HG03457 (cell line): ENCODE results near the gene C20orf96.
"Not testable (repeated sequence)": the region's sequence is repeated elsewhere in the genome, so short reads cannot be mapped to it uniquely, and the experiment has no call there.

Source experiments
- ATAC-seq: cut with Tn5 transposase; IDR thresholded peaks from one replicate; pipeline ENCODE4 v1.9.1; 2021; ENCODE audit warnings: moderate number of reproducible peaks; ENCODE audit not compliant: unreplicated experiment

Gene C20orf96, protein sequence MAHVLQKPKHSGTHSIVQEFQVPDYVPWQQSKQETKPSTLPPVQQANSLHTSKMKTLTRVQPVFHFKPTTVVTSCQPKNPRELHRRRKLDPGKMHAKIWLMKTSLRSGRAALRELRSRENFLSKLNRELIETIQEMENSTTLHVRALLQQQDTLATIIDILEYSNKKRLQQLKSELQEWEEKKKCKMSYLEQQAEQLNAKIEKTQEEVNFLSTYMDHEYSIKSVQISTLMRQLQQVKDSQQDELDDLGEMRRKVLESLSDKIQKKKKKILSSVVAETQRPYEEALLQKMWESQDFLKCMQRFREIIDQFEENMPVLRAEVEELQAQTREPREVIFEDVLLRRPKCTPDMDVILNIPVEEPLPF

DNA sequence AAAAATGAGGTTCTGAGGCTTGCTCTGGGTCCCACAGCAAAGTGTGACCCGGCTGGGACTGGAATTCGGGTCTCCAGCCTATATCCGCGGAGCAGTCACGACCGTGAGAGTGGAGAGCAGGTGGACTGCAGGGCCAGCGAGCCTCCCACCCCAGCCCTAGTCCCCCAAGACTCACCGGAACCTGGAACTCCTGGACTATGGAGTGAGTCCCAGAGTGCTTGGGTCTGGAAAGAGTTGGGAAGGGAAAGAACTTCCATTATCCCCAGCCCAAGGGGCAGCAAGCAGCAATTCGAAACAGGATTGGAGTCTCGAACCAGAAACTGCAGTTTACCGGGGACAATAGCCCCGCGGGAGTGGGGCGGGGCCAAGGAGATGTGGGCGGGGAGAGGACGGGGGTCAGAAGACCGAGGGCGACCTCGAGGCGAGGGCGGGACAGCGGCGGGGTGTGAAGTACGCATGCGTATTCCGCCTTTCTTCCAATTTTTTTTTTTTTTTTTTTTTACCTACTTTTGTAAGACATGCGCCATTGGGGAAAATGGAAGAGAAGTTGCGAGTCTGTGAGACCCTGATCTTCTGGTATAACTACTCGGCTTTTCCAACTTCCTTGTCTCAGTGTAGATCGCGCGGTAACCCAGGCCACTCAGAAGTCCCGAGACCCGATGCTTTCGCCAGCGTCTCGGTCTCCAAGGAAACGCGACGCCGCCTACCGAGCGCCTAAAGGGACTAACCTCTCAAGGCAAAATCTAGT lies at the start of gene C20orf96:
C20orf96 (minus strand) TSS at position 667 of the 748 bp plus-strand sequence; CDS start at position 527, 140 bp downstream.
- ATAC-seq = peak; percentile 65

DNA sequence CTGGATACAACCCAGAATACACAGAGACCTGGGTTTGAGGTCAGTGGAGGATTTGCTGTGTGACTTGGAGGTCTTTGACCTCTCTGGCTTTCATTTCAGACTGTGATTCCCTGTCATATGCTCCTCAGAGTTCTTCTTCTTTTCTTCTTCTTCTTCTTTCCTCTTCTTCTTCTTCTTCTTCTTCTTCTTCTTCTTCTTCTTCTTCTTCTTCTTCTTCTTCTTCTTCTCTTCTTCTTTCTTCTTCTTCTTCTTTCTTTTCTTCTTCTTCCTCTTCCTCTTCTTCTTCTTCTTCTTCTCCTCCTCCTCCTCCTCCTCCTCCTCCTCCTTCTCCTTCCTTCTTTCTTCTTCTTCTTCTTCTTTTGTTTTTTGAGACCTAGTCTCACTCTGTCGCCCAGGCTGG lies 45.5 kb upstream of the C20orf96 start:
- ATAC-seq = not testable (repeated sequence)

DNA sequence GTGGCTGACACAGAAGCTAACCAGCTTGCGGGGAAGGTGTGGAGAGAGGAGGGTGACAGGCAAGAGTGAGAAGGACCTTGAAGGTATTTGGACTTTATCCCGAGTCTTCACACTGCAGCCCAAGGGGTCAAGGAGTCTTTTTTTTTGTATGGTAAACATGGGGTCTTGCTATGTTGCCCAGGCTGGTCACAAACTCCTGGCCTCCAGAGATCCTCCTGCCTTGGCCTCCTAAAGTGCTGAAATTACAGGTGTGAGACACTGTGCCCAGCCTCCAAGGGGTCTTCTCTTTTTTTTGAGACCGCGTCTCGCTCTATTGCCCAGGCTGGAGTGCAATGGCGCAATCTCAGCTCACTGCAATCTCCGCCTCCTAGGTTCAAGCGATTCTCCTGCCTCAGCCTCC lies 44.0 kb upstream of the C20orf96 start:
- no peak for ATAC-seq

DNA sequence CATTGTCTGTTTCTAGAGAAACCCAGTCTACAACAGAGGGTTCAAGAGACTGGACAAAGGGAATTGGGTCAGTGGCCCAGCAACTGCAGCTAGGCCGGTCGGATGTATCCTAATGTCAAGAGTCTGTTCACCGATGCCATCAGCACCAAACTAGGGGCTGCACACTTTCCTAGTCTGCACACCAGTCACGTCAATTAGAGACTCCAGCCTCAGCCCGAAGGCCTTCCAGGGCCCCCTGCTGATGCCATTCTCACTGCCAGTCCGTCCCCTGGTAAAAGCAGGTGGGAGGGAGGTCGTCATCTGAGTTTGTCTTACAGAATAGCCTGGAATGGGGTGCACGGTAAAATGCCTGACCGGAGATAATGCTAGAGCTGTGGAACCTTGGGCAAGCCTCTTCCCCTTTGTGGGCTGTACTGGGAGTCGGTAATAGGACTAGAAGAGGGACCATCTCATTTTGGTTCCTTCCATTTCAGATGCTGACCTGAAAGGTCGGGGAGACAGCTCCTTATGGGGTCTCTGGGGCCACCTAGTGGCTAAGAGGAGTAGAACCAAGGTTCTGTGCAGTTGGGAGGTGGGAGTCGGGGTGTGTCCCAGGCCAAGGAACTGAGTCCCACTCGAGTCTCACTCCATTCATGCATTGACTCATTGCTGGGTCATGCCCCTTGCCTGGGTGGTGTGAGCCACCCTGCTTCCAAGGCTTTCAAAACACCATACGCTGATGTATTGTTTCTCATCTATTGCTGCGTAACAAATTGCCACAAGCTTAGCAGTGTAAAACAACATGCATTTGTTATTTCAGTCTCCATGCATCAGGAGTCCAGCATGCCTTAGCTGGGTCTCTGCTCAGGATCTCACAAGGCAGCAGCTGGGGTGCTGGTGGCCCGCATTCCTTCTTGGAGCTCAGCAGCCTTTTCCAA lies 39.9 kb upstream of the C20orf96 start:
- no peak for ATAC-seq

DNA sequence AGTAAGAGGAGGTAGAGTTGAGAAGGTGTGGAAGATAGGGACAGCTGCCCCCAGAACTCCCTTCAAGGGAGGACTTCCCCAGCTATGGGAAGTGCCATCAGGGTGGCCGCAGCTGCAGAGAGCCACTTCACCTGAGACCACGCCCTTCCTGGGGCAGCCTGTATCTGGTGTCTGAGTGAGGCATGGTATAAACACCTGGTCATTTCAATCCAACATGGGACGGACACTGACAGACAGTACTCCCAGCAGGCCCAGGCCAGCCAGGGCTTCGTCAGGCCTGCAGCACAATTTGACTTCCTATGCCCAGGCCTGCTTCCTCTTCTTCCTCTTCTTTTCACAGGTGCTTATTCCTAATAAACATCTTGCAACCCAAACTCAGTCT lies 39.3 kb upstream of the C20orf96 start:
- no peak for ATAC-seq

DNA sequence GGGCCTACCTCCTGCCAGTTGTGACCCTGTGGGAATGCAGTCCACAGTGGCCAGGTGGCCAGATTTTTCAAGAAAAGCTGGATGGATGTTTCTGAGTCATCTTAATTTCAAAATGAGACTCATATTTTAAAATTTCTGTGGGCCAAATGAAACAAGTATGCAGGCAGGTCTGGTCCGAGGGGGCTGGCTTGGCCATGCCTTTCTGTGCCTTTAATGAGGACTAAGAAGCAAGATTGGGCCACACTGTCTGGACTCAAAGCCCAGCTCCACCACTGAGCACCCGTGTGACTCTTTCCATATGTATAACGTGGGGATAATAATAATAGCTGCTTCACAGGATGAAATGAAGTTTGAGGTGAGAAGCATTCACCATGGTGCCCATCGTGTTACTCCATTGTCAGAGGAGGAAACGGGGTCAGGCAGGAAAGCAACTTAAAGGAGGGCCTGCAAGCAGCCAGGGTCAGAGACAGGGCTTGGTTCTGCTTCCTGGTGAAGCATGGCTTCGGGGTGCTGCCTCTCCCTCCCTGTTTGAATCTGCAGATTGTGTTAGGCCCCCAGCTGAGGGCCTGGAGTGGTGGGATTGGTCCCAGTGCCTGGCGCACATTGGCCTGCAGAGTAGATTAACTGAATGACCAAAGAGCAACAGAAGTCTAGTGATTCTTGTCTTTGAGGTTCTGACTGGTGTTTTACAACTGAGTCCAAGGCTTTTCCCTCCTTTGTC lies 38.6 kb upstream of the C20orf96 start:
- ATAC-seq = no peak

DNA sequence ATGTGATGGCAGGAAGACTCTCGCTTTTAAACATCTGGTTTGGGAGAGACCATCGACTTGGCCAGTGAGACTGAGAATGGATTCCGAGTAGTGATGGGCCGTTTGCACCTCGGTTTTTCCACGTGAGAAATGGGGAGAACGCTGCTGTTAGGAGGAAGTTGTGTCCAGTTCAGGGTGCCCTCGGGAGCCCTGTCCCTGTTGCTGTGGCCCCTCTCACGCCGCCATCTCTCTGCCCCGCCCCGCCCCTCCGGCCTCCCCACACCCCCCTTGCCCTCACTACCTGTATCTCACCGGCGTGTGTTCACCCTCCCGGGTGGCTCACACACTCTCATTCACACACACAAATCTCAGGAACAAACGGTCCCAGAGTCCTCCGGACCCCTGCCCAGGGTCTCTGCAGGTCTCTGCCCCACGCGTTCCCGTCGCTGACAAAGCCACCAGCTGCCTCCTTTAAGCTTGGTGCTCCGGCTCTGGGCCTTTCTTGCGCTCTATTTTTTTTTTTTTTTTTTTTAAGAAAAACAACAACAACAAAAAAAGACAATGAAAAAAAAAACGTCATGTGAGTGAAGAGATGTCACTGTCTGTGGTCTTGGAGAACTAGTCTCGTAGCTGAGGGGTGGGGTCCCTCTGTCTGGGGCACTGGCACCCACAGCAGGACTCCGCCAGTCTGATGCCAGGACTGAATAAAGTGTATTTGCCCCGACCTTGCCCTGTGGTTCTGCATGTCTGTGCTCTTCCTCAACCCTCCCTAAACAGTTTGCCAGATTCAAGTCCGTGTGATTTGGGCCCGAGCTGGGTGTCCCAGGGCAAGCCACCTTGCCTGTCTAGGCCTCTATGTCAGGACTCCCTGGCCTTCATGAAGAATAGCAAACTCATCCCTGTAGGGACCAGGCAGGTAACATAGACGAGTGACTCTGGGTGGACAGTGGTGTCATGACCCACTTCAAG lies 37.8 kb upstream of the C20orf96 start:
- ATAC-seq = no peak

DNA sequence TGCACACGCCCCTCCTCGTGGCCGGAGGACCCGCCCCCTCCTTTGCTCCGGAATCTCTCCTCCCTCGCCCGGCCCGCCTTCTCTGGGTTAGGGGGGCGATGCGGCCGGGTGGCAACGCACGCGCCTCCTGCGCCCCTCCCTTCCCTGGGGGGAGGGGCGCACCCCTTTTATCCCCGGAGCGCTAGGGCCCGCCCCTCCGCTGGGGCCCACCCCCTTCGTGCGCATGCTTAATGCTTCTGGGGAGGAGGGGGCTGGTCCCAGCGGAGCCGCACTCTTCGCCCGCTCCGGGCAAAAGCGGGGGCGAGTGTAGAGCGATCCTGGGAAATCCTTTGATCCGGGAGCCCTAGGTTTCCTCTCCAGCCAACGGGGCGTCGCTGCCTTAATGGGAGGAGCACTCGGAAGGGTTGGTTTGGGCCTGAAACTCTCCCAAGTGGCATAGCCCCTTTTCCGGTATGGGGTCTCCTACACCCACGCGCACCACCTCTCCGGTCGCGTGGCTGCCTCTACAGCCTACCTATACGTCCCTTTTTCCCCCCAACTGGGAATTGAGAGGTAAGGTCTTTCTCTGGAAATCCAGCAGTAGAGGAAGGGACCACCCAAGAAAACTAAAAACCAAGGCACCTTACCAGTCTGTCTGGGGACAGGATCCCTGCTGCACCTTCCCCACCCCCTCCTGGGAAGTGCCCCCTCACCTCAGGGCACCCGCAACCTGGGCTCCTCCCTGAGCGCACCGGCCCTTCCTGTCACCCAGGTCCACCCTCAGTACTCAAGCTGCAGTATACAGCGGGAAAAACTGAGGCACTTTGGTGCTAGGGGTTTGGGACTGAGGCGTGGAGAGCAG lies 36.9 kb upstream of the C20orf96 start:
- ATAC-seq = no peak

DNA sequence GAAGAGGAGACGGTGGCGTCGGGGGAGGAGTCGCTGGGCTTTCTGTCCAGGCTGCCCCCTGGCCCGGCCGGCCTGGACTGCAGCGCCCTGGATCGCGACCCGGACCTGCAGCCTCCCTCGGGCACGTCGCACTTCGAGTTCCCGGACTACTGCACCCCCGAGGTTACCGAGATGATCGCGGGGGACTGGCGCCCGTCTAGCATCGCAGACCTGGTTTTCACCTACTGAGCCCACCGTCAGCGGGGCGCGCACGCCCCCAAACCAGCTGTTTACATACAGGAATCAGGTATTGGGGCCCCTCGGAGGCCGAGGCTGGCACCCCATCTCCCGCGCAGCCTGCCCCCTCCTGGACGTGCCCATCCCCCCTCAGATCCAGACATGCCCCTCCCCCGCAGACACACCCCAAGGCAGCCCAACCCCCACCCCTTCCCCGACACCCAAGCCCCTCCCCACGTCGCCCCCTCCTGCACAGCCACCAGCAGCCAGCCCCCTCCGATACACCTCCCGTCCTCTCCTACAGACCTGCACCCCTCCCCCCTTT lies 36.2 kb upstream of the C20orf96 start:
- no peak for ATAC-seq

DNA sequence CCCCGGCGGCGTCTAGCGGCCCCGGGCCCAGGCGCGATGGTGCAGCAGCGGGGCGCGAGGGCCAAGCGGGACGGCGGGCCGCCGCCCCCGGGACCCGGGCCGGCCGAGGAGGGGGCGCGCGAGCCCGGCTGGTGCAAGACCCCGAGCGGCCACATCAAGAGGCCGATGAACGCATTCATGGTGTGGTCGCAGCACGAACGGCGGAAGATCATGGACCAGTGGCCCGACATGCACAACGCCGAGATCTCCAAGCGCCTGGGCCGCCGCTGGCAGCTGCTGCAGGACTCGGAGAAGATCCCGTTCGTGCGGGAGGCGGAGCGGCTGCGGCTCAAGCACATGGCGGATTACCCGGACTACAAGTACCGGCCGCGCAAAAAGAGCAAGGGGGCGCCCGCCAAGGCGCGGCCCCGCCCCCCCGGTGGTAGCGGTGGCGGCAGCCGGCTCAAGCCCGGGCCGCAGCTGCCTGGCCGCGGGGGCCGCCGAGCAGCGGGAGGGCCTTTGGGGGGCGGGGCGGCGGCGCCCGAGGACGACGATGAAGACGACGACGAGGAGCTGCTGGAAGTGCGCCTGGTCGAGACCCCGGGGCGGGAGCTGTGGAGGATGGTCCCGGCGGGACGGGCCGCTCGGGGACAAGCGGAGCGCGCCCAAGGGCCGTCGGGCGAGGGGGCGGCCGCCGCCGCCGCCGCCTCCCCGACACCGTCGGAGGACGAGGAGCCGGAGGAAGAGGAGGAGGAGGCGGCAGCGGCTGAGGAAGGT lies 35.5 kb upstream of the C20orf96 start:
- no peak for ATAC-seq

DNA sequence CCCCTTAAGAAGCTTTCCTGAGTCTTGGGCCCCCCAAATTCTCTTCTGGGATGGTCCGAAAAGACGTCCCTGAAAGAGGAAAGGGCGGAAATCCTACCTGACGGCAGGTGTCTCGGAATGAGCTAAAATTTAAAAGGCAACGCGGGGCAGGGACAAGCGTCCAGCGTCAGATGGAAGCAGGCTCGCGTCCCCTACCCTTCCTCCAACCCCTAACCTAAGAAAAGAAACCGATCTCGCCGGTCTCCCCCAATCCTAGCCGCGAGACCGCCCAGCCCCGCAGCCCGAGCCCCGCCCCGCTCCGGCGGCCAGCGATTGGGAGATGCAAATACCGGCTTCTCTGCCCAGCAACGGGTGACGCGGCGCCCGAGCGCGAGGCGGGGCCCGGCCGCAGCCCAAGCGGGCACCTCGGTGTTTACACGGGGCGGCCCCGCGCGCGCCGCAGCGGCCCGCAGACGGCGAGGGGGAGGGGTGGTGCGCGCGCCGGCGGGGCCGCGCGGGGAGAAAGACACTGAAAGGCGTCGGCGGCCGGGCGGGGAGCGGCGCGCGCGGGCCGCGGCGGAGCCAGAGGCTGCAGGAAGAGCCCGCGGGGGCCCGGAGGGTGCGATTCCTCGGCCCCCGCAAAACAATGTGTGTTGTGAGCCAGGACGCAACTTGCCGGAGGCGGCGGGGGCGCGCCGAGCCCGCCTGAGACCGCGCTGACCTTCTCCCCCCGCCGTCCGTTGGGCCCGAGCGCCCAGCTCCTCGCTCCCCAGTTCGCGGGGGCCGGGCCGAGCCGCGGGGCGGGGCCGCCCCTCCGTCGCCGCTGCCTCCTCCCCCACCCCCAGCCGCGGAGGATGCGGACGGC lies 34.7 kb upstream of the C20orf96 start, which contains the start of gene SOX12:
SOX12 (plus strand) TSS at position 508 of the 844 bp plus-strand sequence. CDS start 373 bp downstream, outside the sequence.
- ATAC-seq = peak; percentile 59

DNA sequence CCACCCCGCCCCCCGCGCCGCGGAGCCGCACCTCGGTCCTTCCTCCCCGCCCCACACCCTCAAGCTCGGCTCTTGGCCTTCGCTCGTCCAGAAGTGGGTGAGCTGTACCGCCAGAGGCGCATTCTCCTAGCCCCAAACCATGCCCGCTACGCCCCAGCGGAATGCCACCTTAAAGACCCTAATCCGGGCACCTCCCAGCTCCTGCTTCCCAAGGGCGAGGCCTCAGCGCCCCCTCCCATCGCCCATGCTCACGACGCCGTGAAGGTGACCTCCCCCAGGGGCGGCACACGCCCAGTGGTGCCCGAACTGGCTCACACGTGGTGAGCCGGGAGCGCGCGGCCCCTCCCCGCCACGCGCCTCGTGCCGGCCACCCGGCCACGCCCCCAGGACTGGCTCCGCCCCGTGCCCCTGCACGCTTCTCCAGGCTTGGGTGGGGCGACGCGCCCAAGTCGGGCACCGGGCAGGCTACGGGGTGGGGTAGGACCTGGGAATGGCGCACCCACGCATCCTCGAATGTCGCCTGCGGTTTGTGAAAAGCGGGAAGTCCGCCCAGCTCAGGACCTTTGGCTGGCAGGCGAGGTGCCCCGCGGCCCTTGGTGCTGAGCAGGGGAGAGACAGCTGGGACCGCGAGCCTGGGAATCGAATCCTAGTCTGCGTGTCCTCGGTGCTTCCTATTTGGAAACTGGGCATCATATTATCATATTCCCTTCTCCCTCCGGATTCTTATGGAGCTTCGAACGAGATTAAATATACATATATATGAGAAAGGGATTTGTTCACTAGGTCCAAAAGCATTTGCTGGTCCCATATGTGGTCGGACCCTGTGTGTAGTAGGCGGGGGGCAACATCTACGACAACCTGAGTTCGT lies 33.9 kb upstream of the C20orf96 start:
- peak; percentile 48 for ATAC-seq

DNA sequence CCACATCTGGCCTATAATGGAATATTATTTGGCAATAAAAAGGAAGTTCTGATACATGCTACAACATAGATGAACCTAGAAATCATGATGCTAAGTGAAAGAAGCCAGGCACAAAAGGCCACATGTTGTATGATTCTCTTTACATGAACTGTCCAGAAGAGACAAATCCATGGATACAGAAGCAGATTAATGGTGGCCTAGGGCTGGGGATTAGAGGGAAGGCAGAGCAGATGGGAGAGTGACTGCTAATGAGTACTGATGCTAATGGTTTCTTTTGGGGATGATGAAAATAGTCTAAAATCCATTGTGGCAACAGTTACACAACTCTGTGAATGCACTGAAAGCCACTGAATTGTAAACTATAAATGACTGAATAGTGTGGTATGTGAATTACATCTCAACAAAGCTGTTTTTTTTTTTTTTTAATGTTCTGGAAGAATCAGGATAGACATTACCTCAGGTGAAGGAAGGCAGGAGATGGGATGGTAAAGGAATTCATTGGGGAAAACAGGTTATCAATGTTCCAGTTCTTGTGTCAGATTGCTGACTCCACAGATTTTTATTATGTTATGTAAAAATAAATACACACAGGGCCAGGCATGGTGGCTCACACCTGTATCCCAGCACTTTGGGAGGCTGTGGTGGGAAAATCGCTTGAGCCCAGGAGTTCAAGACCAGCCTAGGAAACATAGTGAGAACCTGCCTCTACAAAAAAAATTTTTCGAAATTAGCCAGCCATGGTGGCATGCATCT lies 25.9 kb upstream of the C20orf96 start:
- no peak for ATAC-seq

DNA sequence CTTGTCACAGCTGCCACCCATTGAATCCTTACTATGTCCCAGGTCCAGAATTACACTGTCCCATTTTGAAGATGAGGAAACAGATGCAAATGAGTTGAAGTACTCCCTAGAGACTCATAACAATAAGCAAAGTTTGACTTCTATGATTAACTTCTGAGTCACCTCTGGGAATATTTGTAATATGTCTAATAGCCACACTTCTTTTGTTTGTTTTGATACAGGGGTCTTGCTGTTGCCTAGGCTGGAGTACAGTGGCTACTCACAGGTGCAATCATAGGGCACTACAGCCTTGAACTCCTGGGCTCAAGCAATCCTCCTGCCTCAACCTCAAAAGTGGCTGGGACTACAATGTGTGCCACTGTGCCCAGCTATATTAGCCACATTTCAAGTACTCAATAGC lies 23.4 kb upstream of the C20orf96 start:
- ATAC-seq = no peak

DNA sequence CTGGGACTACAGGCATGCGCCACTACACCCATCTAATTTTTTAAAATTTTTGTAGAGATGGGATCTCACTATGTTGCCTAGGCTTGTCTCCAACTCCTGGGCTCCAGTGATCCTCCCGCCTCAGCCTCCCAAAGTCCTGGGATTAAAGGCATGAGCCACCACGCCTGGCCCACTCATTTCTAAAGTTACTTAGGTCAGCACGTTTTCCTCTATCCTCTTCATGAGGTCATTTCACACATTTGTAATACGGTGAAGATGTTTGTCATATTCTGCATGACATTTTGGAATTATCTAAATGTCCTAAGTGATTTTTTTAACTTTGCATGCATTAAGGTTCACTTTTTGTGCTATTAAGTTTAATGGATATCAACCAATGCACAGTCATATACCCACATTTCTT lies 22.9 kb upstream of the C20orf96 start:
- ATAC-seq = no peak
